Small intestine (tissue), 7 donors: ENCODE results near the gene SEMA3D. TPM values are rescaled to one million over a fixed set of nuclear protein-coding genes. Genes with fewer than 3 reads are reported as not detected.

ENCODE experiments used
- DNase-seq, 2 donors: peaks; one replicate each; pipeline versions ENCODE4 v3.0.0 to v3.0.0-alpha.2; 2013
- FAIRE-seq: peaks from 2 replicates; lab custom pipeline; 2012; peaks lifted over from hg19 to GRCh38; lab: Jason Lieb, UNC
- H3K27ac ChIP-seq, 3 donors: one replicate each; pipeline ENCODE4 v1.5.1; 2013; ENCODE audit warnings: low read length in 2 of 3, mild to moderate bottlenecking in 2 of 3, control low read depth in 1 of 3, inconsistent platforms in 1 of 3, low read depth in 1 of 3, moderate library complexity in 1 of 3
- H3K27me3 ChIP-seq, 3 donors: one replicate each; pipeline ENCODE4 v1.6.1; 2013; ENCODE audit warnings: low read length in 3 of 3, inconsistent platforms in 1 of 3; ENCODE audit not compliant: control insufficient read depth in 3 of 3, insufficient read depth in 3 of 3
- H3K36me3 ChIP-seq, 3 donors: one replicate each; pipeline ENCODE4 v1.6.1; 2013; ENCODE audit warnings: low read length in 3 of 3, inconsistent platforms in 1 of 3, low read depth in 1 of 3, mild to moderate bottlenecking in 1 of 3, moderate library complexity in 1 of 3; ENCODE audit not compliant: control insufficient read depth in 3 of 3, insufficient read depth in 2 of 3
- H3K4me1 ChIP-seq, 3 donors: one replicate each; pipeline ENCODE4 v1.6.1; 2013; ENCODE audit warnings: low read length in 2 of 3, inconsistent platforms in 1 of 3, low read depth in 1 of 3, mild to moderate bottlenecking in 1 of 3, moderate library complexity in 1 of 3; ENCODE audit not compliant: control insufficient read depth in 3 of 3, insufficient read depth in 2 of 3
- H3K4me3 ChIP-seq, 3 donors: one replicate each; pipeline ENCODE4 v1.5.1; 2013; ENCODE audit warnings: low read length in 3 of 3, control low read depth in 1 of 3, inconsistent platforms in 1 of 3, low read depth in 1 of 3, mild to moderate bottlenecking in 1 of 3, moderate library complexity in 1 of 3
- H3K9me3 ChIP-seq, 2 donors: one replicate each; pipeline ENCODE4 v1.6.1; 2013; ENCODE audit warnings: low read depth in 1 of 2, low read length in 1 of 2; ENCODE audit not compliant: control insufficient read depth in 2 of 2, insufficient read depth in 1 of 2
- WGBS, 3 donors: extraction: QIAGEN DNeasy Blood & Tissue Kit; methylation state at CpG; one replicate each; pipeline ENCODE4 v1.1.7; 2013; 5-methylcytosine and 5-hydroxymethylcytosine counted together
- polyA plus RNA-seq, 4 donors: library from polyadenylated mRNA; stranded (reverse) in 3 of 4; unstranded in 1 of 4; fragments of 200-250 nt in 3 of 4; fragments of 120-200 nt in 1 of 4; gene quantifications; one replicate each; pipeline versions ENCODE4 v1.2.1 to v1.2.3, GENCODE V29; 2013
- donor health status: healthy with polysubstance abuse.
- donor health status: control.
- donor health status: control.
- donor health status: Bipolar disorder and iron deficiency.
- donor health status: healthy.

SEMA3D gene
- polyA plus RNA-seq, 4 donors: 0.27 to 6.9 (median 0.95) TPM; not detected in 1

GRCh38 chr7:85095366-85095765 lies 91.5 kb downstream of the SEMA3D start:
- no peak overlapping the region for H3K4me3 ChIP-seq
- no peaks in the 10 kb centered on the region for H3K9me3 ChIP-seq
- H3K27ac ChIP-seq: no peak overlapping the region
- 61 to 96% (median 77%) methylated on average over 2 of the region's 2 CpGs for WGBS, 3 donors
- H3K36me3 ChIP-seq: no peaks in the 10 kb centered on the region
- no peaks in the 10 kb centered on the region for H3K27me3 ChIP-seq
- DNase-seq: no peak
- H3K4me1 ChIP-seq: no peaks in the 10 kb centered on the region
- no peak for FAIRE-seq

- Histone ChIP-seq H3K4me3 (no peak overlapping the region), H3K9me3 (no peaks in the 10 kb centered on the region), H3K4me1 (no peaks in the 10 kb centered on the region), H3K36me3 (no peaks in the 10 kb centered on the region), H3K27me3 (no peaks in the 10 kb centered on the region), H3K27ac (no peak overlapping the region)
- FAIRE-seq (no peak), DNase-seq (no peak)
- WGBS, 3 donors: 73 to 80% (median 79%) methylated on average over 3 of the region's 3 CpGs
Measured at GRCh38 chr7:85094046-85094725, 92.7 kb downstream of the SEMA3D start.

- Histone ChIP-seq H3K36me3 (no peaks in the 10 kb centered on the region), H3K27me3 (no peaks in the 10 kb centered on the region), H3K4me3 (no peak overlapping the region), H3K9me3 (no peaks in the 10 kb centered on the region), H3K4me1 (no peaks in the 10 kb centered on the region), H3K27ac (no peak overlapping the region)
- WGBS, 3 donors: 73 to 88% (median 82%) methylated on average over 4 of the region's 4 CpGs
- no peak for FAIRE-seq
- DNase-seq: no peak
Measured at GRCh38 chr7:85091565-85091928, 95.3 kb downstream of the SEMA3D start.

GRCh38 chr7:85090919-85091564 lies 95.8 kb downstream of the SEMA3D start:
- WGBS, 3 donors: 76 to 79% (median 79%) methylated on average over 3 of the region's 3 CpGs
- no peaks in the 10 kb centered on the region for H3K36me3 ChIP-seq
- no peak overlapping the region for H3K4me3 ChIP-seq
- FAIRE-seq (no peak), DNase-seq (no peak)
- no peaks in the 10 kb centered on the region for H3K4me1 ChIP-seq
- no peak overlapping the region for H3K27ac ChIP-seq
- H3K9me3 ChIP-seq: no peaks in the 10 kb centered on the region
- no peaks in the 10 kb centered on the region for H3K27me3 ChIP-seq

- H3K9me3 ChIP-seq: no peaks in the 10 kb centered on the region
- H3K27me3 ChIP-seq: no peaks in the 10 kb centered on the region
- FAIRE-seq: no peak
- H3K4me1 ChIP-seq: no peaks in the 10 kb centered on the region
- no peaks in the 10 kb centered on the region for H3K36me3 ChIP-seq
- 65 to 83% (median 73%) methylated on average over 6 of the region's 6 CpGs for WGBS, 3 donors
- H3K27ac ChIP-seq: no peak overlapping the region
- DNase-seq: no peak
- H3K4me3 ChIP-seq: no peak overlapping the region
Measured at GRCh38 chr7:85090143-85090542, 96.7 kb downstream of the SEMA3D start.

- no peaks in the 10 kb centered on the region for H3K9me3 ChIP-seq
- no peaks in the 10 kb centered on the region for H3K27me3 ChIP-seq
- WGBS, 3 donors: 24 to 45% (median 32%) methylated on average over 1 of the region's 1 CpG
- FAIRE-seq (no peak), DNase-seq (no peak)
- no peaks in the 10 kb centered on the region for H3K4me1 ChIP-seq
- H3K4me3 ChIP-seq: no peak overlapping the region
- H3K27ac ChIP-seq: no peak overlapping the region
- H3K36me3 ChIP-seq: no peaks in the 10 kb centered on the region
Measured at GRCh38 chr7:85081846-85082245, 105.0 kb downstream of the SEMA3D start.

GRCh38 chr7:85081392-85081791 lies 105.5 kb downstream of the SEMA3D start:
- no peak for FAIRE-seq
- H3K9me3 ChIP-seq: no peaks in the 10 kb centered on the region
- H3K36me3 ChIP-seq: no peaks in the 10 kb centered on the region
- DNase-seq: peak in 1 of 2 donors; percentile 20
- H3K27ac ChIP-seq: no peak overlapping the region
- no peaks in the 10 kb centered on the region for H3K4me1 ChIP-seq
- WGBS, 3 donors: 0 to 20% (median 7%) methylated on average over 1 of the region's 1 CpG
- H3K27me3 ChIP-seq: no peaks in the 10 kb centered on the region
- no peak overlapping the region for H3K4me3 ChIP-seq

GRCh38 chr7:85079434-85079833 lies 107.4 kb downstream of the SEMA3D start:
- FAIRE-seq (no peak), DNase-seq (no peak)
- 79 to 96% (median 85%) methylated on average over 1 of the region's 1 CpG for WGBS, 3 donors
- no peaks in the 10 kb centered on the region for H3K36me3 ChIP-seq
- no peaks in the 10 kb centered on the region for H3K27me3 ChIP-seq
- no peaks in the 10 kb centered on the region for H3K4me1 ChIP-seq
- H3K9me3 ChIP-seq: no peaks in the 10 kb centered on the region
- H3K27ac ChIP-seq: no peak overlapping the region
- H3K4me3 ChIP-seq: no peak overlapping the region
